Vagina (tissue), 2 donors: ENCODE measurements around the gene TTK. TPM values are rescaled to one million over a fixed set of nuclear protein-coding genes. Genes with fewer than 3 reads are reported as not detected.
"Not testable (repeated sequence)": the region's sequence is repeated elsewhere in the genome, so short reads cannot be mapped to it uniquely, and the experiment has no call there.

Experiments
- DNase-seq, 2 donors: peaks; one replicate each; pipeline ENCODE4 v3.0.0-alpha.2; 2017; ENCODE audit errors: extremely low spot score in 2 of 2
- H3K27ac ChIP-seq: fragments of 200-600 bp; sonication (generic); one replicate; pipeline ENCODE4 v1.5.1; 2019
- H3K27me3 ChIP-seq: fragments of 200-600 bp; sonication (generic); one replicate; pipeline ENCODE4 v1.5.1; 2019
- H3K36me3 ChIP-seq, 2 donors: fragments of 200-600 bp; sonication (generic); one replicate each; pipeline ENCODE4 v1.5.1; 2017 to 2019
- H3K4me1 ChIP-seq: fragments of 200-600 bp; sonication (generic); one replicate; pipeline ENCODE4 v1.5.1; 2019
- H3K4me3 ChIP-seq, 2 donors: fragments of 200-600 bp; sonication (generic); 1 replicate in 1 of 2; 2 replicates in 1 of 2; pipeline ENCODE4 v1.5.1; 2016 to 2019
- H3K9me3 ChIP-seq: fragments of 200-600 bp; sonication (generic); one replicate; pipeline ENCODE4 v1.5.1; 2019
- POLR2A ChIP-seq, 2 donors: fragments of 450-650 bp; IDR thresholded peaks; one replicate each; pipeline ENCODE4 v1.6.1; 2017; ENCODE audit warnings: antibody characterized with exemption in 2 of 2, mild to moderate bottlenecking in 2 of 2, moderate library complexity in 2 of 2
- POLR2AphosphoS5 ChIP-seq, 2 donors: sonication (generic); formaldehyde crosslinking; IDR thresholded peaks; one replicate each; pipeline ENCODE4 v1.9.0; 2017; ENCODE audit warnings: antibody characterized with exemption in 2 of 2, mild to moderate bottlenecking in 2 of 2, low read depth in 1 of 2; ENCODE audit not compliant: insufficient read depth in 1 of 2
- intact Hi-C: fragments of 100-400 bp; cut with DNase I; formaldehyde crosslinking; loops from one replicate; pipeline ENCODE4 v1.15.1; 2023
- total RNA-seq: library from RNA; depleted of rRNA; stranded (reverse); fragments of >200 nt; gene quantifications from one replicate; pipeline ENCODE4 v1.2.3, GENCODE V29; 2016
- TF ChIP-seq, protein P1 (sequence below), 3 experiments: fragments of 450-650 bp in 2 of 3; fragments of 200-600 bp in 1 of 3; sonication (generic) in 1 of 3; IDR thresholded peaks; one replicate each; pipeline ENCODE4 v1.5.1; 2017 to 2019; ENCODE audit warnings: antibody characterized with exemption in 3 of 3, mild to moderate bottlenecking in 2 of 3, moderate library complexity in 2 of 3

The TTK gene
- total RNA-seq, 1 donor from 2014 or later = 2.5 TPM

DNA sequence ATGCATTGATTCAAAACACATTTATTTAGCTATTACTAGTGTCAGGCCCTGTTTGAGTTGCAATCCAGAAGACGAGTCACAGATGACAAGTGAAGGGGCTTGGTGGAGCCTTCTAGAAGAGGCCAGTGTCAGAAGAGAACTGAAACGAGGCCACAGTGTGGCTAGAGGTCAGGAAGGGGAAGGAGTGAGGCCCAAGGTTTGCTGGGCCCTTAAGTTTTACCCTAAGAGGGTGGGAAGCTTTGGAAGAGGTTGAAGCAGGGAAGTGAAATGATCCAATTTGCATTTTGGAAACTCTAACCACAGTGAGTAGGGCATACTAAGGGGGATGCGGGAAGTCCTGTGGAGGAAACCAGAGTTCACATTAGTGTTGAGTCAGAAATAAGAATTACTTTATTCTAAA lies 25.0 kb downstream of the TTK start:
- Histone ChIP-seq H3K4me1 (no peaks in the 10 kb centered on the region), H3K4me3 (no peak overlapping the region), H3K9me3 (no peaks in the 10 kb centered on the region), H3K27ac (no peak overlapping the region), H3K36me3 (no peaks in the 10 kb centered on the region), H3K27me3 (no peaks in the 10 kb centered on the region)
- TF ChIP-seq, protein P1, sequence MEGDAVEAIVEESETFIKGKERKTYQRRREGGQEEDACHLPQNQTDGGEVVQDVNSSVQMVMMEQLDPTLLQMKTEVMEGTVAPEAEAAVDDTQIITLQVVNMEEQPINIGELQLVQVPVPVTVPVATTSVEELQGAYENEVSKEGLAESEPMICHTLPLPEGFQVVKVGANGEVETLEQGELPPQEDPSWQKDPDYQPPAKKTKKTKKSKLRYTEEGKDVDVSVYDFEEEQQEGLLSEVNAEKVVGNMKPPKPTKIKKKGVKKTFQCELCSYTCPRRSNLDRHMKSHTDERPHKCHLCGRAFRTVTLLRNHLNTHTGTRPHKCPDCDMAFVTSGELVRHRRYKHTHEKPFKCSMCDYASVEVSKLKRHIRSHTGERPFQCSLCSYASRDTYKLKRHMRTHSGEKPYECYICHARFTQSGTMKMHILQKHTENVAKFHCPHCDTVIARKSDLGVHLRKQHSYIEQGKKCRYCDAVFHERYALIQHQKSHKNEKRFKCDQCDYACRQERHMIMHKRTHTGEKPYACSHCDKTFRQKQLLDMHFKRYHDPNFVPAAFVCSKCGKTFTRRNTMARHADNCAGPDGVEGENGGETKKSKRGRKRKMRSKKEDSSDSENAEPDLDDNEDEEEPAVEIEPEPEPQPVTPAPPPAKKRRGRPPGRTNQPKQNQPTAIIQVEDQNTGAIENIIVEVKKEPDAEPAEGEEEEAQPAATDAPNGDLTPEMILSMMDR (IDR thresholded peaks at IDR 0.05) = no peak
- no peak for TF ChIP-seq POLR2AphosphoS5 (IDR thresholded peaks at IDR 0.05; ENCODE audit: insufficient read depth in 1 of 2, low read depth in 1 of 2)
- TF ChIP-seq POLR2A (IDR thresholded peaks at IDR 0.05) = no peak
- intact Hi-C loops = no loop called here
- no peak for DNase-seq

DNA sequence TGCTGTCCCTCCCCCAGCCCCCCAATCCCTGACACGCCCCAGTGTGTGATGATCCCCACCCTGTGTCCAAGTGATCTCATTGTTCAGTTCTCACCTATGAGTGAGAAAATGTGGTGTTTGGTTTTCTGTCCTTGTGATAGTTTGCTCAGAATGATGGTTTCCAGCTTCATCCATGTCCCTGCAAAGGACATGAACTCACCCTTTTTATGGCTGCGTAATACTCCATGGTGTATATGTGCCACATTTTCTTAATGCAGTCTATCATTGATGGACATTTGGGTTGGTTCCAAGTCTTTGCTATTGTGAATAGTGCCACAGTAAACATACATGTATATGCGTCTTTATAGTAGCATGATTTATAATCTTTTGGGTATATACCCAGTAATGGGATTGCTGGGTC lies 43.8 kb downstream of the TTK start:
- DNase-seq = not testable (repeated sequence)

DNA sequence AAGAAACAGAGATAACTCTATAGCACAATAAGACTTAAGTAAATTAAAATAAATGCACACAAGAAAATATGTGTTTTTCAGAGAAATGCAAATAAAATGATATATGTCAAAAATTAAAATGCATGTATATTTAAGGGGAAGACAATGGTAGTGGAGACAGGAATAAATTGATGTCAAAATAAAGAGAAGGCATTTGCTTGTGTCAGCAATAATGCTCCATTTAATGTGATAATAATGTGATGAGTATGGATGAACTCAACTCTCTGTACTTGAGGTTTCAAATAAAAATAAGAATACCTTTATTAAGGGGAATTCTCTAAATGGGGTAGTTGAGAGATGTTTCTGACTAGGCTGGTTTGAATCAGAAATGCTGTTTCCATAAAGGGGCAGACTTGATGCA lies 56.3 kb downstream of the TTK start:
- no peak overlapping the region for H3K27ac ChIP-seq
- TF ChIP-seq, protein P1 (IDR thresholded peaks at IDR 0.05) = no peak
- TF ChIP-seq POLR2A (IDR thresholded peaks at IDR 0.05) = no peak
- TF ChIP-seq POLR2AphosphoS5 (IDR thresholded peaks at IDR 0.05; ENCODE audit: insufficient read depth in 1 of 2, low read depth in 1 of 2) = no peak
- no peak for DNase-seq
- no peak overlapping the region for H3K4me3 ChIP-seq
- no peaks in the 10 kb centered on the region for H3K27me3 ChIP-seq
- no peaks in the 10 kb centered on the region for H3K36me3 ChIP-seq
- intact Hi-C loops = no loop called here
- no peaks in the 10 kb centered on the region for H3K9me3 ChIP-seq
- H3K4me1 ChIP-seq = no peaks in the 10 kb centered on the region

More for the DNA sequence above, 43.8 kb downstream of the TTK start:
- H3K36me3 ChIP-seq, H3K4me3 ChIP-seq, intact Hi-C loops, H3K9me3 ChIP-seq, H3K27ac ChIP-seq, H3K4me1 ChIP-seq, H3K27me3 ChIP-seq: not testable (repeated sequence)

DNA sequence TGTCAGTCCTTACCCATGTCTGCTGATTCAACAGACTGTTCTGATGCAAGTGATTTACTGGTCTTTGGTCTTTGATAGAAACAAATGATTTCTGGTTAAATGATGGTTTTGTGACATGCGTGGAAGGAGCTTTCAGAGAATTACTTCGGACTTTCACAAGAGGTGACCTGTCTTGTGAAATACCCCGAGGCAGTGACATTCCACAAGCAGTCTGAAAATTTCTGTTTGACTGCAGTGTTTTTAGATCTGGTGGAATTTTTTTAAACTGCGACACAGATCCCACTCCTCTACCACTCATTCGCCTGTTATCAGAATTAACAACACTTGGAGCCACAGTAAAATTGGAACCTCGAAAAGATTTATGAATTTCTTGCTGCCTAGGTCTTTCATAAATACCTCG lies 63.7 kb downstream of the TTK start:
- not testable (repeated sequence) for H3K27me3 ChIP-seq

DNA sequence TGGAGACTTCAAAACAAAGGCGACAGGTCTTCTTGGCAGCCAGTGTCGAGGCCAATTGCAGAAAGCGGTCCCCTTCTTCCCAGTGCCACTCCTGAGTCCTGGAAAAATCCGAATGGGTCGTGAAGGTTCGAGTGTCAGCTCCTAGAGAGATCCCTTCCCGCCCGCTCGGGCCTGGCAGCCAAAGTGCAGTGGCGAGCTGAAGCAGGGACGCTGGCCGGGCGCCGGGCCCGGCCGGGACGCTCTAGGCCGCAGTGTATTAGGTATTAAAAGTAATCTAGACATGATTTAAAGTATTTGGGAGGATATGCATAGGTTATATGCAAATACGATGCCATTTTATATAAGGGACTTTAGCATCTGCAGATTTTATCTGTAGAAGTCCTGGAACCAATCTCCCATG lies 66.0 kb downstream of the TTK start:
- H3K36me3 ChIP-seq, H3K4me3 ChIP-seq, H3K27ac ChIP-seq, H3K4me1 ChIP-seq, intact Hi-C loops, H3K9me3 ChIP-seq, DNase-seq, H3K27me3 ChIP-seq: not testable (repeated sequence)

More for the DNA sequence above, 63.7 kb downstream of the TTK start:
- H3K27ac ChIP-seq, intact Hi-C loops, H3K4me3 ChIP-seq, H3K4me1 ChIP-seq, H3K9me3 ChIP-seq, H3K36me3 ChIP-seq, DNase-seq: not testable (repeated sequence)

DNA sequence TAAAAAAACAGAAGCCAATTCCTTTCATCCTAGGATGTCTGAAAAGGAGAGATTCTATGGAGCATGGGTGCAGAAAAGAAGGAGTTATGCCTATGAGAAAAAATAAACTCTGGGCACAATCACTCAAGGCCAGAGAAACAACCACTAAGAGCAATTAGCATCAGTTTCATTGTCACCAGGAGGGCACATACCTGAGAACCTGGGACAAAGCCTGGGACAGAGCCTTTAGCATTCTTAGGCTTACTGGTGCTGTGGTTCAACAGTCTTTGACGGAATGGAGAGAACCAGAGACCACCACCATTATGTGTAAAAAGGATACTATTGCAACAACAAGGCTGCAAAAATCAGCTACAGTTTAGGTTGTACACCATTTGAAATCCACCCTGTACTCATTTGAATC lies 72.6 kb downstream of the TTK start:
- Histone ChIP-seq H3K4me3 (no peak overlapping the region), H3K27ac (no peak overlapping the region), H3K4me1 (no peaks in the 10 kb centered on the region), H3K9me3 (no peaks in the 10 kb centered on the region), H3K27me3 (no peaks in the 10 kb centered on the region), H3K36me3 (no peaks in the 10 kb centered on the region)
- TF ChIP-seq, protein P1 (IDR thresholded peaks at IDR 0.05) = no peak
- TF ChIP-seq POLR2AphosphoS5 (IDR thresholded peaks at IDR 0.05; ENCODE audit: insufficient read depth in 1 of 2, low read depth in 1 of 2) (no peak), POLR2A (IDR thresholded peaks at IDR 0.05) (no peak)
- no peak for DNase-seq
- intact Hi-C loops = no loop called here

DNA sequence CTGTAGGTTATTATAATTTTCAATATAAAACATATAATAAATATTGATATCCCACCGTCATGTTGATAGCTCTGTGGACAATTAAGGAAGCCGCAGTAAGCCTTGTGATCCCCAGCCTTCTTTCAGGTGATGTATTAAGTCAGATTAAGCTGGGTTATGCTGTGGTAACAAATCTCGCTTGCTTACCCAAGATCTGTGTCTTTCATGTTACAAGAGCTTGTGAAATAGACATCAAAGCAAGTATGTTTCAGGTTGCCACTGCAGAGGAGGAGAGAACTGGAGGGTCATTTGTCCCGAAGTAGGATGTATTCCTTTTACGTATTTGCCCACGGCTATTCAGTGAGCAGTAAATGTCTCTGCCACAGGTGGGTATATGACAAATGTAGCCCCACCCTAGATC lies 84.2 kb downstream of the TTK start:
- no peaks in the 10 kb centered on the region for H3K9me3 ChIP-seq
- no peaks in the 10 kb centered on the region for H3K36me3 ChIP-seq
- H3K4me3 ChIP-seq = no peak overlapping the region
- intact Hi-C loops = no loop called here
- no peaks in the 10 kb centered on the region for H3K4me1 ChIP-seq
- no peak overlapping the region for H3K27ac ChIP-seq
- TF ChIP-seq POLR2A (IDR thresholded peaks at IDR 0.05) (no peak), POLR2AphosphoS5 (IDR thresholded peaks at IDR 0.05; ENCODE audit: insufficient read depth in 1 of 2, low read depth in 1 of 2) (no peak)
- TF ChIP-seq, protein P1 (IDR thresholded peaks at IDR 0.05) = no peak
- H3K27me3 ChIP-seq = no peaks in the 10 kb centered on the region
- no peak for DNase-seq
